OCI-LY1 (cell line): ENCODE measurements around the gene USP7.

ENCODE experiments used
- H2AFZ ChIP-seq: fragments of 200-600 bp; sonication (generic), shearing (Covaris generic); 2 replicates; pipeline ENCODE4 v1.6.0; 2014; ENCODE audit warnings: antibody characterized with exemption, mild to moderate bottlenecking, low read length
- H3F3A ChIP-seq: fragments of 200-600 bp; sonication (generic), shearing (Covaris generic); 2 replicates; pipeline ENCODE4 v1.6.0; 2014; ENCODE audit warnings: mild to moderate bottlenecking, antibody characterized with exemption, low read length, moderate library complexity; ENCODE audit not compliant: insufficient read depth
- H3K27ac ChIP-seq: fragments of 200-600 bp; sonication (generic); 2 replicates; pipeline ENCODE4 v1.5.1; 2014; ENCODE audit warnings: low read length, mixed run types, mild to moderate bottlenecking, low read depth; ENCODE audit not compliant: poor library complexity, severe bottlenecking
- H3K27me3 ChIP-seq: fragments of 200-600 bp; sonication (generic); 2 replicates; pipeline ENCODE4 v1.6.0; 2014; ENCODE audit warnings: antibody characterized with exemption, mild to moderate bottlenecking, low read length, moderate library complexity; ENCODE audit not compliant: insufficient read depth
- H3K36me3 ChIP-seq: fragments of 200-600 bp; sonication (generic); 2 replicates; pipeline ENCODE4 v1.6.1; 2014; ENCODE audit warnings: mild to moderate bottlenecking, antibody characterized with exemption, low read length, moderate library complexity, mixed read lengths; ENCODE audit not compliant: insufficient read depth
- H3K4me1 ChIP-seq: fragments of 200-600 bp; sonication (generic); 2 replicates; pipeline ENCODE4 v1.5.1; 2014; ENCODE audit warnings: mild to moderate bottlenecking, low read length, moderate library complexity; ENCODE audit not compliant: insufficient read depth, severe bottlenecking
- H3K4me2 ChIP-seq: fragments of 200-600 bp; sonication (generic), shearing (Covaris generic); 2 replicates; pipeline ENCODE4 v1.6.1; 2014; ENCODE audit warnings: low read length
- H3K4me3 ChIP-seq: fragments of 200-600 bp; sonication (generic); 2 replicates; pipeline ENCODE4 v1.5.1; 2014; ENCODE audit warnings: low read length, low read depth, mild to moderate bottlenecking, mixed read lengths; ENCODE audit not compliant: poor library complexity, severe bottlenecking
- H3K79me2 ChIP-seq: fragments of 200-600 bp; shearing (Covaris generic); 2 replicates; pipeline ENCODE4 v1.6.1; 2016; ENCODE audit warnings: mixed run types, low read length, mixed read lengths; ENCODE audit not compliant: insufficient read depth
- H3K9ac ChIP-seq: fragments of 200-600 bp; sonication (generic), shearing (Covaris generic); 2 replicates; pipeline ENCODE4 v1.6.1; 2014; ENCODE audit warnings: mild to moderate bottlenecking, low read length, mixed read lengths
- H3K9me2 ChIP-seq: fragments of 200-600 bp; sonication (generic), shearing (Covaris generic); 2 replicates; pipeline ENCODE4 v1.6.1; 2014; ENCODE audit warnings: low read depth, mild to moderate bottlenecking, low read length, mixed read lengths
- H3K9me3 ChIP-seq: fragments of 200-600 bp; shearing (Covaris generic); 2 replicates; pipeline ENCODE4 v1.6.1; 2014; ENCODE audit warnings: low read length, mixed read lengths
- H4K20me1 ChIP-seq: fragments of 200-600 bp; sonication (generic), shearing (Covaris generic); 2 replicates; pipeline ENCODE4 v1.6.0; 2016; ENCODE audit warnings: mild to moderate bottlenecking, low read length; ENCODE audit not compliant: insufficient read depth
- CTCF ChIP-seq: fragments of 200-600 bp; sonication (generic), shearing (Covaris generic); IDR thresholded peaks from 2 replicates; pipeline ENCODE4 v1.5.1; 2017; ENCODE audit warnings: mild to moderate bottlenecking, antibody characterized with exemption, low read length, moderate library complexity, mixed read lengths
- EZH2 ChIP-seq: fragments of 200-600 bp; sonication (generic), shearing (Covaris generic); IDR thresholded peaks from 2 replicates; pipeline ENCODE4 v1.8.0; 2017; ENCODE audit warnings: borderline replicate concordance, mixed run types, mild to moderate bottlenecking, antibody characterized with exemption, low read length, moderate library complexity, mixed read lengths

Gene USP7

GRCh38 chr16:8848939-8849391 lies 114.7 kb downstream of the USP7 start:
- H3K4me3 ChIP-seq: no peak overlapping the region
- no peaks in the 10 kb centered on the region for H3K9me3 ChIP-seq
- H3K79me2 ChIP-seq: no peaks in the 10 kb centered on the region
- H3F3A ChIP-seq: no peaks in the 10 kb centered on the region
- H3K36me3 ChIP-seq: peaks cover 74% of the 10 kb centered on the region
- no peaks in the 10 kb centered on the region for H3K4me1 ChIP-seq
- H3K27ac ChIP-seq: no peak overlapping the region
- no peaks in the 10 kb centered on the region for H3K9me2 ChIP-seq
- H3K9ac ChIP-seq: no peak overlapping the region
- TF ChIP-seq EZH2 (no peak), CTCF (no peak)
- H3K27me3 ChIP-seq: no peaks in the 10 kb centered on the region
- H4K20me1 ChIP-seq: no peaks in the 10 kb centered on the region
- no peak overlapping the region for H2AFZ ChIP-seq
- no peak overlapping the region for H3K4me2 ChIP-seq

GRCh38 chr16:8848231-8848938 lies 115.3 kb downstream of the USP7 start:
- Histone ChIP-seq H4K20me1 (no peaks in the 10 kb centered on the region), H3K27ac (no peak overlapping the region)

GRCh38 chr16:8847623-8848022 lies 116.1 kb downstream of the USP7 start:
- Histone ChIP-seq H4K20me1 (no peaks in the 10 kb centered on the region), H3K36me3 (peaks cover 61% of the 10 kb centered on the region), H3K4me3 (no peak overlapping the region), H3K79me2 (no peaks in the 10 kb centered on the region), H3K9me3 (no peaks in the 10 kb centered on the region), H3K27ac (no peak overlapping the region), H3K9me2 (no peaks in the 10 kb centered on the region), H3F3A (no peaks in the 10 kb centered on the region), H2AFZ (no peak overlapping the region), H3K4me2 (no peak overlapping the region), H3K27me3 (no peaks in the 10 kb centered on the region), H3K9ac (no peak overlapping the region), H3K4me1 (no peaks in the 10 kb centered on the region)
- no peak for TF ChIP-seq EZH2
- TF ChIP-seq CTCF: no peak

More at GRCh38 chr16:8848231-8848938, 115.3 kb downstream of the USP7 start:
- Histone ChIP-seq H3K9ac (no peak overlapping the region), H3K27me3 (no peaks in the 10 kb centered on the region), H3K9me2 (no peaks in the 10 kb centered on the region), H3F3A (no peaks in the 10 kb centered on the region), H3K36me3 (peaks cover 68% of the 10 kb centered on the region), H3K4me2 (no peak overlapping the region), H3K9me3 (no peaks in the 10 kb centered on the region), H3K4me3 (no peak overlapping the region), H2AFZ (no peak overlapping the region), H3K4me1 (no peaks in the 10 kb centered on the region), H3K79me2 (no peaks in the 10 kb centered on the region)
- TF ChIP-seq CTCF: no peak
- no peak for TF ChIP-seq EZH2
